ENCODE results near the gene LCN9.

Gene LCN9

GRCh38 chr9:135703726-135704125 lies 40.6 kb downstream of the LCN9 start:
- no peak for TF ChIP-seq POLR2A (IDR thresholded peaks at IDR 0.05; ENCODE audit: low read depth, low read length)
- DNase-seq (ENCODE audit: insufficient read length, low spot score) = no peak
- no peak for FAIRE-seq

DNA sequence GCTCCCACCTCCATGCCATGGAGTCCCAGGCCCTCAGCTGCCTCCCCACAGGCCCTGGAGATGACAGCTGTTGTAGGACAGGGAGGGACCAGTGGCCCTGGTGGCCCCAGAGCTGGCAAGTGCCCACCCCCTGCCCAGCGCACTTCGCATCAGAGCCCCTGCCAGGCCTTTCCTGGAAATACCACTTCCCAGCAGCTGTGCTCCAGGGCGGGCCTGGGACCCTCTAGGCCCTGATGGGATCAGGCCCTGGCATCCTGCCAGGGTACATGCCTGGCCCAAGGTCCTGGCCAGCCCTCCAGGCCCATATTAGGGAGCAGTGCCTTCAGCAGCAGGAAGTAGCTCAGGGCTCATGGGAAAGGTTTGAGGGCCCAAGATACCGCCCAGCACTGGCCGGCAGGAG lies 41.4 kb downstream of the LCN9 start:
- FAIRE-seq = no peak
- no peak for DNase-seq (ENCODE audit: insufficient read length, low spot score)
- no peak for TF ChIP-seq POLR2A (IDR thresholded peaks at IDR 0.05; ENCODE audit: low read depth, low read length)

DNA sequence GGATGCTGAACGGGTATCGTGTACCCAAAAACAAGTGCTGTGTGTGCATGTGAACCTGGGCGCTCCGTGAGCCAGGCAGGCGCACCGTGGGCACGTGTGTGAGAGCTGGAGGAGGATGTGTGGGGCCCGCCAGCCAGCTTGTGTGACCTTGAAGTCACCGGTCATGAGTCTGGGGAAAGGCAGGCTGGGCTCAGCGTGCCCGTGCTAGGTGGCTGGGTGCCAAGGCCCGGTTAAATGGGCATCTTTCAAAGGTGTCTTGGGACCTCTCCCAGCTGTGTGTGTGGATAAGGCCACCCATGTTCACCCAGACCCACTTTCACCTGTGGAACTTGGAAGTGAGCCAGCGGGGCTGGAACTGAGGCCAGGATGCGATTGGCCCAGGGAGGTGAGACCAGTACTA lies 42.3 kb downstream of the LCN9 start:
- TF ChIP-seq POLR2A (IDR thresholded peaks at IDR 0.05; ENCODE audit: low read depth, low read length) = no peak
- DNase-seq (ENCODE audit: insufficient read length, low spot score) (no peak), FAIRE-seq (no peak)

GRCh38 chr9:135706288-135706687 lies 43.2 kb downstream of the LCN9 start:
- TF ChIP-seq POLR2A (IDR thresholded peaks at IDR 0.05; ENCODE audit: low read depth, low read length) = no peak
- FAIRE-seq (no peak), DNase-seq (ENCODE audit: insufficient read length, low spot score) (no peak)

DNA sequence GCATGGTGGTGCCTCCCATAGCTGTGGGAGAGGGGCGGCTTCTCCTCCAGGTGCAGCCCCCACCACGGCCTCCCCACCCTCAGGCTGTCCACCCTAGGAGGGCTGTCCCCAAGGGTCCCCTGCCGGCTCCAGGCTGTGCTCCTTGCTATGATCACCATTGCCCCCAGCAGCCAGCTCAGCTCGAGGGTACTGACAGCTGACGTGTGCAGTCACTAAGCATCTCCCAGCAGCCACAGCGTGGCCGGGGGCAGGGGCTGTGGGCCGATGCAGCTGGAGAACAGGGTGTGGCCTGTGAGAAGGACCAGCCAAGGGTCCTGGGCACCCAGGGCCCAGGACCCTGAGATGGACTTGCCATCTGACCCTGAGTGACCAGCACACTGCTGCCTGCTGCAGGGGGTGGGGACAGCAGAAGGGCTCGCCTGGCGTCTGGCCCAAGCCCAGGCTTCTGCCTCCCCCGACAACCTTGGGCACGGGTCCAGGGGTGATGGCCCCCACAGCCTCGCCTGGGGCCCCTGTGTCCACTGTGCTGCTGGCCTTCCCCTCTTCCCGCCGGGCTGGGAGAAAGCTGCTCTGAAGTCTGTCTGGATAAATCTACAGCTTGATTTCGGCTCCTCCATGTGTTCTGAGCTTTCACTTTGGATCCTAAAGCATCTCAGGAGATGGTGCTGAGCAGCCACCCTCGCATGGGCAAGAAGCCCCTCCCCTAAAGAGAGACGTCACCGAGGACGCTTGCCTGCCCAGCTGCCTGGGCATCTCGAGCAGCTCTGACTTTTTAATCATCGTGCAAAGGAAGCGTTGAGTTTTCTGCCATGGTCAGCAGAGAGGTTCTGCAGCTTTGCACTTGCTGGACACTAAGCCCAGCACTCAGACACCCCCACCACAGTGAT lies 44.4 kb downstream of the LCN9 start:
- FAIRE-seq (no peak), DNase-seq (ENCODE audit: insufficient read length, low spot score) (peak; percentile 81)
- TF ChIP-seq POLR2A (IDR thresholded peaks at IDR 0.05; ENCODE audit: low read depth, low read length) = no peak

DNA sequence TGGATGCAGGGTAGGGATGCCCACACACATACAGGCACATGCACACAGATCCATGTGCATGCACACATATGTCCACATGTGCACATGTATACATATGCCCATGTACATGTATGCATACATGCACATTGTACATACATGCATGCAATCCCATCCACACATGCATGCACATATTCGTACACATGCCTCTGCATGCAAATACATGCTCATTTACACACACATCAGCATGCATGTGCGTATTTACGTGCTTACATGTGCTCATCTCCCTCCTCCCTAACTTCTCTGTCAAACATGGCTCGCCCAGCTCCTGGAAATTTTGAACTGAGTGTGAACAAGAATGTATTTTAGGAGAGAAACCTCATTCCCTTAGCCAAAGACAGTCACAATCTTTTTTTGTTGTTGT lies 45.1 kb downstream of the LCN9 start:
- DNase-seq (ENCODE audit: insufficient read length, low spot score) = no peak
- FAIRE-seq = no peak
- no peak for TF ChIP-seq POLR2A (IDR thresholded peaks at IDR 0.05; ENCODE audit: low read depth, low read length)

DNA sequence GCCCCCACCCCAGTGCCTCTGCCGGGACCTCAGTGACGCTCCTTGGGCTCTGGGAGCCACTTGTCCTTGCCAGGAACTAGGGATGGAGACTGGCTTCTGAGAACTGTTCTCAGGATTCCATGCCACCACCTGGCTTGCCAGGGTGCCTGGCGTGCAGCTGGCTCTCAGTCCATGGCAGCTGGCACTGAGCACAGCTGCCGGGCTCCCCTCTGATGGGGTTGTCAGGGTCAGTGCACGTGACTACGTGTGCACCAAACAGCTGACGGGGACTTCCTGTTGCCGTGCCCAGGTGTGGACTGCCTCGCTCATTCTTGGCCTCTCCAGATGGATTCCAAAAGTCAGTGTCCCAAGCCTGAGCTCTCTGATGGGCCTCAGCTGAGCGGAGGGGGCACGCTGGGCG lies 48.3 kb downstream of the LCN9 start:
- no peak for FAIRE-seq
- no peak for DNase-seq (ENCODE audit: insufficient read length, low spot score)
- no peak for TF ChIP-seq POLR2A (IDR thresholded peaks at IDR 0.05; ENCODE audit: low read depth, low read length)

- no peak for TF ChIP-seq POLR2A (IDR thresholded peaks at IDR 0.05; ENCODE audit: low read depth, low read length)
- DNase-seq (ENCODE audit: insufficient read length, low spot score) (no peak), FAIRE-seq (no peak)
These were observed 48.8 kb downstream of the LCN9 start for GRCh38 chr9:135711881-135712280.

DNA sequence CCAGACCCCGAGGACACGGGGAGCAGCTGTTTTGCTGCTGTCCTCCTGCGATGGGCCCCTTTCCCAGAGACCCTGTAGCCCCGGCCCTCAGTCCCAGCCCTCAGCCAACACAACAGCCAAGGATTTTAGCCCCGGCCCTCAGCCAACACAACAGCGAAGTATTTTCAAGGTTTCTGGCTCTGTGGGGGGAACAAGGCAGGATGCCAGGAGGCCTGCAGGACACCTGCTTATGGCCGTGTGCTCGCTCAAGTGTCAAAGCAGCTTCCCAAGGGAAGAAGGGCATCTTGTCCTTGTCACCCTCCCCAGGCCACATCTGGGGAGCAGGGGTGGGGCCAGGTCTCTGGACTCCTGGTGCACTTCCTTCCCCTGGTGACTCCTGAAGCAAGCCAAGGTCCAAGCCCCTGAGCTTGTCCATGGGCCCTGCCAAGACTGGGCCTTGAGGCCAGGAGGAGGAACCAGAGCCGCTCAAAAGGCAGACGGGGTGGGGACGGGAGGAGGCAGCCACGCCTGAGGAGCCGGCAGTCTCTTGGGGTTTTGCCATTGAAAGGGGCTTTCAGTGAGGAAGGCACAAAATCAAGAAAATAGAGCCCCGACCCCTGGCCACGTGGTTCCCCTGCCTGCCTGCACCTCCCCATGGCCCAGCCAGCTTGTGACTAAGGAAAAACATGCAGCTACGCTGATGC lies 49.6 kb downstream of the LCN9 start:
- DNase-seq (ENCODE audit: insufficient read length, low spot score) (no peak), FAIRE-seq (no peak)
- TF ChIP-seq POLR2A (IDR thresholded peaks at IDR 0.05; ENCODE audit: low read depth, low read length) = no peak

- no peak for DNase-seq (ENCODE audit: insufficient read length, low spot score)
- FAIRE-seq = no peak
- no peak for TF ChIP-seq POLR2A (IDR thresholded peaks at IDR 0.05; ENCODE audit: low read depth, low read length)
These were observed 51.3 kb downstream of the LCN9 start for GRCh38 chr9:135714242-135715055.

GRCh38 chr9:135715056-135715595 lies 52.0 kb downstream of the LCN9 start:
- DNase-seq (ENCODE audit: insufficient read length, low spot score) (no peak), FAIRE-seq (no peak)
- TF ChIP-seq POLR2A (IDR thresholded peaks at IDR 0.05; ENCODE audit: low read depth, low read length) = no peak

DNA sequence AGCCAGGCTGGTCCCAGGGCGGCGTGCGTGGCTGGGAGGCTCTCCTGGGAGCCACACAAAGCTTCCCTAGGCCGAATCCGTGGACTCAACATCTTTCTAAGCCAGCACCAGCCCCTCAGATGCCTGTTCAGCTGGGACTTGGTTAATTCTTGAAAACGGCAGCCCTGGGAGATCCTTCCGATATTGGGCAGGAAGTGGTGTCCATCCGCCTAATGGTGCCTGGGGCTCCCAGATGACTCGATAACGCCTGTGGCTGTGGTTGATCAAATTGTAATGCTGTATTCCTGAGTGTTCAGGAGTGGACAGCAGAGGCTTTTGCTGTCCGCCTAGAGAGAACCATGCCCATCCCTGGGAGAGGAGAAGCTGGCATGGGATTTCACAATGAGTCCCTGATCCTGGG lies 52.9 kb downstream of the LCN9 start:
- no peak for DNase-seq (ENCODE audit: insufficient read length, low spot score)
- FAIRE-seq = no peak
- TF ChIP-seq POLR2A (IDR thresholded peaks at IDR 0.05; ENCODE audit: low read depth, low read length) = no peak

All from H54 (cell line).